Right lobe of liver (tissue), 6 donors: ENCODE measurements around the gene MITD1. TPM values are rescaled to one million over a fixed set of nuclear protein-coding genes. Genes with fewer than 3 reads are reported as not detected.

ENCODE experiments used
- ATAC-seq, 4 donors: fragments of 200-7000 bp; cut with Tn5 transposase; one replicate each; pipeline ENCODE4 v1.9.1; 2020; ENCODE audit warnings: mild to moderate bottlenecking in 4 of 4, moderate library complexity in 4 of 4
- DNase-seq, 3 donors: peaks; one replicate each; pipeline ENCODE4 v3.0.0-alpha.2; 2020
- H3K27ac ChIP-seq, 3 donors: fragments of 200-600 bp; one replicate each; pipeline ENCODE4 v1.8.0; 2022
- H3K27me3 ChIP-seq, 2 donors: fragments of 200-600 bp; one replicate each; pipeline ENCODE4 v1.8.0; 2022
- H3K36me3 ChIP-seq, 4 donors: fragments of 200-600 bp; sonication (generic) in 1 of 4; one replicate each; pipeline versions ENCODE4 v1.5.1 to v1.8.0; 2017 to 2022; ENCODE audit warnings: control low read depth in 1 of 4
- H3K4me1 ChIP-seq, 4 donors: fragments of 200-600 bp; sonication (generic) in 1 of 4; one replicate each; pipeline versions ENCODE4 v1.5.1 to v1.8.0; 2017 to 2022; ENCODE audit warnings: control low read depth in 1 of 4
- H3K4me3 ChIP-seq, 3 donors: fragments of 200-600 bp; one replicate each; pipeline ENCODE4 v1.8.0; 2022
- H3K9me3 ChIP-seq, 4 donors: fragments of 200-600 bp; sonication (generic) in 1 of 4; one replicate each; pipeline versions ENCODE4 v1.5.1 to v1.8.0; 2017 to 2022; ENCODE audit warnings: control low read depth in 1 of 4
- CTCF ChIP-seq, 4 donors: fragments of 200-600 bp in 3 of 4; fragments of 450-650 bp in 1 of 4; IDR thresholded peaks; one replicate each; pipeline versions ENCODE4 v1.5.1 to v1.8.0; 2016 to 2022; ENCODE audit warnings: antibody characterized with exemption in 4 of 4, mild to moderate bottlenecking in 2 of 4
- POLR2A ChIP-seq: fragments of 450-650 bp; IDR thresholded peaks from one replicate; pipeline ENCODE4 v1.6.1; 2017; ENCODE audit warnings: antibody characterized with exemption, mild to moderate bottlenecking
- WGBS: methylation state at CpG from one replicate; pipeline ENCODE4 v1.1.6; 2018; ENCODE audit warnings: low coverage, low lambda C conversion rate; ENCODE audit not compliant: insufficient coverage; ENCODE audit errors: missing lambda C conversion rate; 5-methylcytosine and 5-hydroxymethylcytosine counted together
- intact Hi-C, 2 donors: fragments of 100-400 bp; cut with DNase I; formaldehyde crosslinking; loops; one replicate each; pipeline versions ENCODE4 v1.11.2 to v1.14.1; 2022
- long read RNA-seq: library from polyadenylated mRNA; unstranded; transcript quantifications from one replicate; pipeline ENCODE4 v2.0.0, GENCODE V29; 2019
- total RNA-seq, 6 experiments: library from RNA; depleted of rRNA in 2 of 6; stranded (reverse); fragments of >200 nt in 2 of 6; fragmentation: NEBNext Ultra II Directional in 3 of 6; extraction: Animal tissue kit (Norgen Biotek cat#: 25700) in 3 of 6; gene quantifications; one replicate each; pipeline versions ENCODE4 v1.1.0 to v1.2.4, GENCODE V29; 2016 to 2023
- donor health status: DM: no; HTN: yes; CAD: no.
- donor health status: DM: no; HTN: no; CAD: no.
- donor health status: DM: no; HTN: no; CAD: no.
- donor health status: DM: no; HTN: yes; CAD: no.
- donor health status: DM: no; HTN: yes; CAD: no.

MITD1 gene
- 10 to 100 TPM in 3 of 6 experiments, 1 to 10 TPM in 3; 4.0 to 12.5 (median 9.6) TPM for total RNA-seq
- long read RNA-seq, partial matches to known transcripts, result 0 of 1 reads
- long read RNA-seq, other reads (novel, unspliced or antisense), result 0 of 1 reads

GRCh38 chr2:99180755-99181623 is at the start of gene MITD1, which contains the start of gene MRPL30:
MITD1 (minus strand) TSS chr2:99181058; CDS start chr2:99180981, 77 bp downstream.
MRPL30 (plus strand) TSS chr2:99181184; CDS start chr2:99186204, 5,020 bp downstream.
- no peaks in the 10 kb centered on the region for H3K27me3 ChIP-seq
- H3K36me3 ChIP-seq, result no peaks in the 10 kb centered on the region
- H3K27ac ChIP-seq, result peak within 1 kb of the TSS; percentile 48 to 74 (median 71)
- peak within 1 kb of the TSS; percentile 63 to 80 (median 73) for H3K4me3 ChIP-seq
- DNase-seq (peak; percentile 91 to 95 (median 94)), ATAC-seq (peak; percentile 97 to 99 (median 98))
- intact Hi-C loops, result no loop called here
- peaks cover 0 to 33% (median 8%) of the 10 kb centered on the region in 4 donors for H3K4me1 ChIP-seq
- WGBS, result under 1% methylated on average over 32 of the region's 39 CpGs
- TF ChIP-seq CTCF (IDR thresholded peaks at IDR 0.05), result no peak
- peak; percentile 76 for TF ChIP-seq POLR2A
- no peaks in the 10 kb centered on the region for H3K9me3 ChIP-seq

GRCh38 chr2:99217929-99218501 is 37.2 kb upstream of the MITD1 start:
- Histone ChIP-seq H3K27me3 (no peaks in the 10 kb centered on the region), H3K27ac (no peak overlapping the region), H3K9me3 (no peaks in the 10 kb centered on the region), H3K4me1 (no peaks in the 10 kb centered on the region), H3K36me3 (no peaks in the 10 kb centered on the region), H3K4me3 (no peak overlapping the region)
- DNase-seq (no peak), ATAC-seq (no peak)
- intact Hi-C loops, result no loop called here
- 72% methylated on average over 3 of the region's 4 CpGs for WGBS
- no peak for TF ChIP-seq CTCF (IDR thresholded peaks at IDR 0.05)
- no peak for TF ChIP-seq POLR2A

- Histone ChIP-seq H3K36me3 (no peaks in the 10 kb centered on the region), H3K27ac (no peak overlapping the region), H3K27me3 (no peaks in the 10 kb centered on the region), H3K4me1 (no peaks in the 10 kb centered on the region), H3K4me3 (no peak overlapping the region), H3K9me3 (no peaks in the 10 kb centered on the region)
- DNase-seq (no peak), ATAC-seq (no peak)
- intact Hi-C loops, result no loop called here
- WGBS, result 88% methylated on average over 2 of the region's 2 CpGs
- TF ChIP-seq CTCF (IDR thresholded peaks at IDR 0.05), result no peak
- no peak for TF ChIP-seq POLR2A
These were observed 35.2 kb upstream of the MITD1 start for GRCh38 chr2:99216096-99216495.

GRCh38 chr2:99205491-99205890 is 24.6 kb upstream of the MITD1 start:
- TF ChIP-seq CTCF (IDR thresholded peaks at IDR 0.05), result no peak
- TF ChIP-seq POLR2A, result no peak
- Histone ChIP-seq H3K4me1 (no peaks in the 10 kb centered on the region), H3K27me3 (no peaks in the 10 kb centered on the region), H3K27ac (no peak overlapping the region), H3K9me3 (no peaks in the 10 kb centered on the region), H3K36me3 (no peaks in the 10 kb centered on the region), H3K4me3 (no peak overlapping the region)
- ATAC-seq, result no peak
- intact Hi-C loops, result no loop called here
- WGBS, result 100% methylated on average over 3 of the region's 5 CpGs
- DNase-seq, result no peak
